ENCODE data around the gene CRLF2. TPM values are rescaled to one million over a fixed set of nuclear protein-coding genes. Genes with fewer than 3 reads are reported as not detected.

The CRLF2 gene
- total RNA-seq, 1 experiment from 2014 or later, result not detected

DNA sequence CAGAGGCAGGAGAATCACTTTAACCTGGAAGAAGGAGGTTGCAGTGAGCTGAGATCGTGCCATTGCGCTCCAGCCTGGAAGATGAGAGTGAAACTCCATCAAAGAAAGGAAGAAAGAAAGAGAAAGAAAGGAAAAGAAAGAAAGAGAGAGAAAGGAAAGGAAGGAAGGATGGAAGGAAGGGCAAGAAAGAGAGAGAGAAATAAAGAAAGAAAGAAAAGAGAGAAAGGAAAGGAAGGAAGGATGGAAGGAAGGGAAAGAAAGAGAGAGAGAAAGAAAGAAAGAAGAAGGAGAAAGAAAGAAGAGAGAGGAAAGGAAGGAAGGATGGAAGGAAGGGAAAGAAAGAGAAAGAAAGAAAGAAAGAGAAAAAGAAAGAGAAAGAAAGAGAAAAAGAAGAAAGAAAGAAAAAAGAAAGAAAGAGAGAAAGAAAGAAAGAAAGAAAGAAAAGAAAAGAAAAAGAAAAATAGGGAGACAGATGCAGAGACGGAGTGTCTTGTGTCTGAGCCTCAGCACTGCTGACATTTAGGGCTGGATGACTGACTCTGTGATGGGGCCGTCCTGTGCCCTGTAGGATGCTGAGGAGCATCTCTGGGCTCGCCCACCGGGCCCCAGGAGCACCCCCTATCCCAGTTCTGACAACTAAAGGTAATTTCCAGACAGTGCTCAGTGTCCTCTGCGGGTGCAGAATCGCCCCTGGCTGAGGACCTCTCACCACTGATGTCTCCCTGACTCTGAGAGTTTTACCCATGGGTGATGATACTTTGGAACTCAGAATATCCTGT, 61.7 kb downstream of the CRLF2 start:
- ChIA-PET CTCF (no interaction called here), POLR2A (no interaction called here)
- Mint-ChIP-seq H3K36me3 (no peaks in the 10 kb centered on the region), H3K4me3 (no peak overlapping the region), H3K27ac (no peak overlapping the region), H3K4me1 (peaks cover 14% of the 10 kb centered on the region), H3K27me3 (ENCODE audit: low read depth) (no peaks in the 10 kb centered on the region; the same call in 1 of the 2 replicates), H3K9me3 (no peaks in the 10 kb centered on the region)
- no peak for ATAC-seq
- TF ChIP-seq ELF4 (CRISPR knock-in tag; IDR thresholded peaks at IDR 0.05; ENCODE audit: low read depth), result no peak
- TF ChIP-seq, protein P1, sequence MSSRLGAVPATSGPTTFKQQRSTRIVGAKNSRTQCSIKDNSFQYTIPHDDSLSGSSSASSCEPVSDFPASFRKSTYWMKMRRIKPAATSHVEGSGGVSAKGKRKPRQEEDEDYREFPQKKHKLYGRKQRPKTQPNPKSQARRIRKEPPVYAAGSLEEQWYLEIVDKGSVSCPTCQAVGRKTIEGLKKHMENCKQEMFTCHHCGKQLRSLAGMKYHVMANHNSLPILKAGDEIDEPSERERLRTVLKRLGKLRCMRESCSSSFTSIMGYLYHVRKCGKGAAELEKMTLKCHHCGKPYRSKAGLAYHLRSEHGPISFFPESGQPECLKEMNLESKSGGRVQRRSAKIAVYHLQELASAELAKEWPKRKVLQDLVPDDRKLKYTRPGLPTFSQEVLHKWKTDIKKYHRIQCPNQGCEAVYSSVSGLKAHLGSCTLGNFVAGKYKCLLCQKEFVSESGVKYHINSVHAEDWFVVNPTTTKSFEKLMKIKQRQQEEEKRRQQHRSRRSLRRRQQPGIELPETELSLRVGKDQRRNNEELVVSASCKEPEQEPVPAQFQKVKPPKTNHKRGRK (CRISPR knock-in tag; IDR thresholded peaks at IDR 0.05; ENCODE audit: borderline replicate concordance), result peak; percentile 73; the same call in 1 of the 2 replicates
- no peak for TF ChIP-seq KAT7 (CRISPR knock-in tag; IDR thresholded peaks at IDR 0.05; ENCODE audit: borderline replicate concordance)
- TF ChIP-seq, protein P2, sequence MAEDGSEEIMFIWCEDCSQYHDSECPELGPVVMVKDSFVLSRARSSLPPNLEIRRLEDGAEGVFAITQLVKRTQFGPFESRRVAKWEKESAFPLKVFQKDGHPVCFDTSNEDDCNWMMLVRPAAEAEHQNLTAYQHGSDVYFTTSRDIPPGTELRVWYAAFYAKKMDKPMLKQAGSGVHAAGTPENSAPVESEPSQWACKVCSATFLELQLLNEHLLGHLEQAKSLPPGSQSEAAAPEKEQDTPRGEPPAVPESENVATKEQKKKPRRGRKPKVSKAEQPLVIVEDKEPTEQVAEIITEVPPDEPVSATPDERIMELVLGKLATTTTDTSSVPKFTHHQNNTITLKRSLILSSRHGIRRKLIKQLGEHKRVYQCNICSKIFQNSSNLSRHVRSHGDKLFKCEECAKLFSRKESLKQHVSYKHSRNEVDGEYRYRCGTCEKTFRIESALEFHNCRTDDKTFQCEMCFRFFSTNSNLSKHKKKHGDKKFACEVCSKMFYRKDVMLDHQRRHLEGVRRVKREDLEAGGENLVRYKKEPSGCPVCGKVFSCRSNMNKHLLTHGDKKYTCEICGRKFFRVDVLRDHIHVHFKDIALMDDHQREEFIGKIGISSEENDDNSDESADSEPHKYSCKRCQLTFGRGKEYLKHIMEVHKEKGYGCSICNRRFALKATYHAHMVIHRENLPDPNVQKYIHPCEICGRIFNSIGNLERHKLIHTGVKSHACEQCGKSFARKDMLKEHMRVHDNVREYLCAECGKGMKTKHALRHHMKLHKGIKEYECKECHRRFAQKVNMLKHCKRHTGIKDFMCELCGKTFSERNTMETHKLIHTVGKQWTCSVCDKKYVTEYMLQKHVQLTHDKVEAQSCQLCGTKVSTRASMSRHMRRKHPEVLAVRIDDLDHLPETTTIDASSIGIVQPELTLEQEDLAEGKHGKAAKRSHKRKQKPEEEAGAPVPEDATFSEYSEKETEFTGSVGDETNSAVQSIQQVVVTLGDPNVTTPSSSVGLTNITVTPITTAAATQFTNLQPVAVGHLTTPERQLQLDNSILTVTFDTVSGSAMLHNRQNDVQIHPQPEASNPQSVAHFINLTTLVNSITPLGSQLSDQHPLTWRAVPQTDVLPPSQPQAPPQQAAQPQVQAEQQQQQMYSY (CRISPR knock-in tag; IDR thresholded peaks at IDR 0.05), result no peak
- no peak for DNase-seq (ENCODE audit: low spot score)

DNA sequence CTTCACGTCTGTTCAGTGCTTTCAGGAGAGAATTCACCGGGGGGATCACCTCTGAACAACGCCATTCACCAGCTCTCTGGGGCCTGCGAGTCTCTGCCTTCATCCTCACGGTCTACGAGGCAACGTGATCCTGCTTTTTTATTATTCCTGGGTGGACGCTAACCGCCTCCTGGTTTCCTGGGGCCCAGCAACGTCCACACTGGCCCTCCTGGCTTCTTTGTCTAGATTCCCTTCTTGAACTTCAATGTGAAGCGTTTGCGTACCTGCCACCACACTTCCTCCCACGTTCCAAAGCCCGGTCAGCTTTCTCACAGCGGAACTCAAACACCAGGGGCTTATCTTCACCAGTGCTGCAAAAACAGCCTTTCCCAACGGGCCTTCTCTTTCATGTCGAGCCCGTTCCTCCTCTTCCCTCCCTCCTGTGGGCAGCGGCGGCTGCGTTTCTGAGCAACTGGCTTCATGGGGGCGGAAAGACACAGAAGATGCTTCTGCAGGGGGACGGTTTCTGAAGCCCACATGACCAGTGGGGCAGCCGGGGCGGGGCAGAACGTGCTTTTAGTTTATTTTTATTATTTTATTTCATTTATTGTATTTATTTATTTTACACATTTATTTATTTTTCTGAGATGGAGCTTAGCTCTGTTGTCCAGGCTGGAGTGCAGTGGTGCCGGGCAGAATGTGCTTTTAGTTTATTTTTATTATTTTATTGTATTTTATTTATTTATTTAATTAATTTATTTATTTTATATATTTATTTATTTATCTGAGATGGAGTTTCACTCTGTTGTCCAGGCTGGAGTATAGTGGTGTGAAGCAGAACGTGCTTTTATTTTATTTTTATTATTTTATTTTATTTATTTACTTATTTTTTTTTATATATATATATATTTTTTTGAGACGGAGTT, 64.6 kb downstream of the CRLF2 start:
- DNase-seq (ENCODE audit: low spot score), result no peak
- ATAC-seq, result no peak
- no peaks in the 10 kb centered on the region; the same call in 1 of the 2 replicates for H3K27me3 Mint-ChIP-seq (ENCODE audit: low read depth)
- CTCF ChIA-PET, result no interaction called here
- H3K27ac Mint-ChIP-seq, result peak overlapping the region; percentile 18
- no peaks in the 10 kb centered on the region for H3K9me3 Mint-ChIP-seq
- no peaks in the 10 kb centered on the region for H3K36me3 Mint-ChIP-seq
- no peak overlapping the region for H3K4me3 Mint-ChIP-seq
- TF ChIP-seq, protein P3, sequence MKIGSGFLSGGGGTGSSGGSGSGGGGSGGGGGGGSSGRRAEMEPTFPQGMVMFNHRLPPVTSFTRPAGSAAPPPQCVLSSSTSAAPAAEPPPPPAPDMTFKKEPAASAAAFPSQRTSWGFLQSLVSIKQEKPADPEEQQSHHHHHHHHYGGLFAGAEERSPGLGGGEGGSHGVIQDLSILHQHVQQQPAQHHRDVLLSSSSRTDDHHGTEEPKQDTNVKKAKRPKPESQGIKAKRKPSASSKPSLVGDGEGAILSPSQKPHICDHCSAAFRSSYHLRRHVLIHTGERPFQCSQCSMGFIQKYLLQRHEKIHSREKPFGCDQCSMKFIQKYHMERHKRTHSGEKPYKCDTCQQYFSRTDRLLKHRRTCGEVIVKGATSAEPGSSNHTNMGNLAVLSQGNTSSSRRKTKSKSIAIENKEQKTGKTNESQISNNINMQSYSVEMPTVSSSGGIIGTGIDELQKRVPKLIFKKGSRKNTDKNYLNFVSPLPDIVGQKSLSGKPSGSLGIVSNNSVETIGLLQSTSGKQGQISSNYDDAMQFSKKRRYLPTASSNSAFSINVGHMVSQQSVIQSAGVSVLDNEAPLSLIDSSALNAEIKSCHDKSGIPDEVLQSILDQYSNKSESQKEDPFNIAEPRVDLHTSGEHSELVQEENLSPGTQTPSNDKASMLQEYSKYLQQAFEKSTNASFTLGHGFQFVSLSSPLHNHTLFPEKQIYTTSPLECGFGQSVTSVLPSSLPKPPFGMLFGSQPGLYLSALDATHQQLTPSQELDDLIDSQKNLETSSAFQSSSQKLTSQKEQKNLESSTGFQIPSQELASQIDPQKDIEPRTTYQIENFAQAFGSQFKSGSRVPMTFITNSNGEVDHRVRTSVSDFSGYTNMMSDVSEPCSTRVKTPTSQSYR (CRISPR knock-in tag; IDR thresholded peaks at IDR 0.05), result no peak
- peak; percentile 98 for TF ChIP-seq HMGA2 (CRISPR knock-in tag; IDR thresholded peaks at IDR 0.05)
- POLR2A ChIA-PET, result no interaction called here
- peaks cover 14% of the 10 kb centered on the region for H3K4me1 Mint-ChIP-seq

DNA sequence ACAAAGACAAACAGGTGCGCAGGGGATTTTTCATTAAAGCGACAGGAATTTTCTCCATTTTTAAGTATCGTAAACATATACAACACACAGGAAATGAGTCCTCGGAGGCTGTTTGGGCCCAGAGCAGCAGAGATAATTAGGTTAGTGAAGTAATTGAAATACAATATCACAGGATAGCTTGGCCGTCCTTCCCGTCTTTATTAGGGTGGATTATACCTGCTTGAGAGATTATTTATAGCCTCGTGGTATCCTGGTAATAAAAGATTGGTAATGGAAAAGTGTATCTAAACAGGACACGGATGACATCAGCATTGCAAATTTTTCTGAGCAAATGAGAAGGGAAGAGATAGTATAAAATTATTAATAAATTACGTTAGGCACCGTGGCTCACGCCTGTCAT, 68.2 kb downstream of the CRLF2 start:
- TF ChIP-seq ZNF263 (CRISPR knock-in tag; IDR thresholded peaks at IDR 0.05; ENCODE audit: low read depth), result no peak
- no peak for TF ChIP-seq ZNF423 (CRISPR knock-in tag; IDR thresholded peaks at IDR 0.05)
- no peak for TF ChIP-seq NR3C1 (CRISPR knock-in tag; conservative IDR thresholded peaks at IDR 0.05; ENCODE audit: low read depth)
- TF ChIP-seq SMAD3 (CRISPR knock-in tag; IDR thresholded peaks at IDR 0.05; ENCODE audit: borderline replicate concordance), result no peak
- TF ChIP-seq ZNF232 (CRISPR knock-in tag; IDR thresholded peaks at IDR 0.05), result no peak
- no peak for TF ChIP-seq NFYB (CRISPR knock-in tag; conservative IDR thresholded peaks at IDR 0.05; ENCODE audit: low read depth)
- CTCF ChIA-PET, result no interaction called here
- Mint-ChIP-seq H3K27ac (no peak overlapping the region), H3K36me3 (no peaks in the 10 kb centered on the region), H3K9me3 (no peaks in the 10 kb centered on the region), H3K4me1 (peaks cover 13% of the 10 kb centered on the region), H3K4me3 (no peak overlapping the region), H3K27me3 (ENCODE audit: low read depth) (no peaks in the 10 kb centered on the region)
- DNase-seq (ENCODE audit: low spot score) (no peak), ATAC-seq (no peak)
- POLR2A ChIA-PET, result no interaction called here

Other genes with a start within 250 kb of the CRLF2 start
- 1.2 to 3.0 TPM (median 2.4 TPM) in 3 replicates for gene CSF2RA, start 56.2 kb upstream of the CRLF2 start, total RNA-seq (2021)
- gene IL3RA, start 124.1 kb upstream of the CRLF2 start, total RNA-seq (2021), result 0.26 to 0.48 TPM in 2 of 3 replicates, not detected in the other
- 627 to 722 TPM (median 720 TPM) in 3 replicates for gene SLC25A6, start 179.5 kb upstream of the CRLF2 start, total RNA-seq (2021)
- gene ASMTL, start 240.3 kb upstream of the CRLF2 start, total RNA-seq (2021), result 70.6 to 88.2 TPM (median 83.1 TPM) in 3 replicates